SH-SY5Y (cell line): ENCODE measurements around the gene PDGFA.

Experiments used
- GATA2 ChIP-seq: IDR thresholded peaks from 2 replicates; pipeline ENCODE4 v1.6.1; 2011; ENCODE audit warnings: mild to moderate bottlenecking, low read depth, low read length
- GATA3 ChIP-seq: IDR thresholded peaks from 2 replicates; pipeline ENCODE4 v1.6.1; 2011; ENCODE audit warnings: low read depth, mild to moderate bottlenecking, low read length, moderate library complexity

PDGFA gene

DNA sequence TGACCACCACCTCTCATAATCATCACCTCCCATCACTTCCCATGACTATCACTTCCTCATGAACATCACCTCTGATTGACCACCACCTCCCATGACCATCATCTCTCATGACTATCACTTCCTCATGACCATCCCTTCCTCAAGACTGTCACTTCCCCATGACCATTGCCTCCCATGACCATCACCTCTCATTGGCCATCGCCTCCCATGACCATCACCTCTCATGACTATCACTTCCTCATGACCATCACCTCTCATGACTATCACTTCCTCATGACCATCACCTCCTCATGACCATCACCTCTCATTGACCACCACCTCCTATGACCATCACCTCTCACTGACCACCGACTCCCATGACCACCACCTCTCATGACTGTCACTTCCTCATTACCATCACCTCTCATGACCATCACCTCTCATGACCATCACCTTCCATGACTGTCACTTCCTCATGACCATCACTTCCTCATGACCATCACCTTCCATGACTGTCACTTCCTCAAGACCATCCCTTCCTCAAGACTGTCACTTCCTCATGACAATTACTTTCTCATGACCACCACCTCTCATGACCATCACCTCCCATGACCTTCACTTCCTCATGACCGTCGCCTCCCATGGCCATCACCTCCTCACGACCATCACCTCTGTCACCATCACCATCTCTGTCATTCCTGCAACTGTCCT lies 51.6 kb downstream of the PDGFA start:
- TF ChIP-seq GATA2 (no peak), GATA3 (no peak)

DNA sequence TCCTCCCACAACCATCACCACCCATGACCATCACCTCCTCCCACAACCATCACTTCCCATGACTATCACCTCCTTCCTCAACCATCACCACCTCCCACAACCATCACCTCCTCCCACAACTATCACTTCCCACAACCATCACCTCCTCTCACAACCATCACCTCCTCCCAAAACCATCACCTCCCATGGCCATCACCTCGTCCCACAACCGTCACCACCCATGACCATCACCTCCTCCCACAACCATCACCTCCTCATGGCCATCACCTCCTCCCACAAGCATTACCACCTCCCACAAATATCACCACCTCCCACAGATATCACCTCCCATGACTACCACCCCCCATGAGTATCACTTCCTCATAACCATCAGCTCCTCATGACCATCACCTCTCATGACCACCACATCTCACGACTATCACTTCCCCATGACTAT lies 52.2 kb downstream of the PDGFA start:
- TF ChIP-seq GATA3 = no peak
- no peak for TF ChIP-seq GATA2

DNA sequence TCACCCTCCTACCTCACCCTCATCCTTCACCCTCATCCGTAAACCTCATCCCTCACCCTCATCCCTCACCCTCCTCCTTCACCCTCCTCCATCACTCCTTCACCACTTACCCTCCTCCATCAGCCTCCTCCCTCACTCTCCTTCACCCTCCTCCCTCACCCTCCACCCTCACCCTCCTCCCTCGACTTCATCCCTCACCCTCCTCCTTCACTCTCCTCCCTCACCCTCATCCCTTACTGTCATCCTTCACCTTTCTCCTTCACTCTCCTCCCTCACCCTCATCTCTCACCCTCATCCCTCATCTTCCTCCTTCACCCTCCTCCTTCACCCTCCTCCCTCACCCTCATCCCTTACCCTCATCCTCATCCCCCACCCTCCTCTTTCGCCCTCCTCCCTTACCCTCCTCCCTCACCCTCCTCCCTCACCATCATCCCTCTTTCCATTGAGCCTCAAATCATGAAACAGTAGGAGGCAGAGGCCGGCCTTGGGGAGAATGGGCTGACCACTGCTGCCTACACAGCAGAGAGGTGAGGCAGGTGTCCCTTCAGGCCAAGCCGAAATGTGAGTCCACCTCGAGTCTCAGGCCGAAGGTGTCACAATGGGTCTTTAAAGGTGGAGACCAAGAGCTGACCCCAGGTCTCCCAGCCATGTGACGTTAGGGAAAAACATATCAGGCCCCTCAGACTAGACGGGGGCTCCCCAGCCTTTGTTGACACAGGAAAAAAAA lies 53.0 kb downstream of the PDGFA start:
- TF ChIP-seq GATA3 = no peak
- TF ChIP-seq GATA2 = no peak

DNA sequence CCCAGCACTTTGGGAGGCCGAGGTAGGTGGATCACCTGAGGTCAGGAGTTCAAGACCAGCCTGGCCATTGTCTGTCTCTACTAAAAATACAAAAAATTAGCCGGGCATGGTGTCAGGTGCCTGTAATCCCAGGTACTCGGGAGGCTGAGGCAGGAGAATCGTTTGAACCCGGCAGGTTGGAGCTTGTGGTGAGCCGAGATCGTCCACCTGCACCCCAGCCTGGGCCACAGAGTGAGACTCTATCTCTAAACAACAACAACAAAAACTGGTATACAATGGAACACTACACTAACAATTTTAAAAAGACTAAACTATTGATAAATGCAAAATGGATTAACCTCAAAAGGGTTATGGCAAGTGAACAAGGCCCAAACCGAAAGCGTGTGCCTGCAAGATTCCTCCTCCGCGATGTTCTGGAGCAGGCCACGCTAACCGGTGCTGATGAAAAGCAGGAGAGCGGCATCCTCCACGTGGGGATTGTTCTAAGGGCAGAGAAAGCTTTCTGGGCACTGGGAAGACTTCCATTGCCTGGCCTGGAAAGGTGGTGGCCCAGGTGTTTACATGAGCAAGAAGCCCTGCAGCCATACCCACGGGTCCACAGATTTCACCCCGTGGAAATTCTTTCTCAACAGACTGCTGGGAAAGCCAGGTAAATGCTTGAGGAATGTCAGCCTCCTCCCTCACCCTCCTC lies 53.8 kb downstream of the PDGFA start:
- TF ChIP-seq GATA2 (no peak), GATA3 (no peak)

DNA sequence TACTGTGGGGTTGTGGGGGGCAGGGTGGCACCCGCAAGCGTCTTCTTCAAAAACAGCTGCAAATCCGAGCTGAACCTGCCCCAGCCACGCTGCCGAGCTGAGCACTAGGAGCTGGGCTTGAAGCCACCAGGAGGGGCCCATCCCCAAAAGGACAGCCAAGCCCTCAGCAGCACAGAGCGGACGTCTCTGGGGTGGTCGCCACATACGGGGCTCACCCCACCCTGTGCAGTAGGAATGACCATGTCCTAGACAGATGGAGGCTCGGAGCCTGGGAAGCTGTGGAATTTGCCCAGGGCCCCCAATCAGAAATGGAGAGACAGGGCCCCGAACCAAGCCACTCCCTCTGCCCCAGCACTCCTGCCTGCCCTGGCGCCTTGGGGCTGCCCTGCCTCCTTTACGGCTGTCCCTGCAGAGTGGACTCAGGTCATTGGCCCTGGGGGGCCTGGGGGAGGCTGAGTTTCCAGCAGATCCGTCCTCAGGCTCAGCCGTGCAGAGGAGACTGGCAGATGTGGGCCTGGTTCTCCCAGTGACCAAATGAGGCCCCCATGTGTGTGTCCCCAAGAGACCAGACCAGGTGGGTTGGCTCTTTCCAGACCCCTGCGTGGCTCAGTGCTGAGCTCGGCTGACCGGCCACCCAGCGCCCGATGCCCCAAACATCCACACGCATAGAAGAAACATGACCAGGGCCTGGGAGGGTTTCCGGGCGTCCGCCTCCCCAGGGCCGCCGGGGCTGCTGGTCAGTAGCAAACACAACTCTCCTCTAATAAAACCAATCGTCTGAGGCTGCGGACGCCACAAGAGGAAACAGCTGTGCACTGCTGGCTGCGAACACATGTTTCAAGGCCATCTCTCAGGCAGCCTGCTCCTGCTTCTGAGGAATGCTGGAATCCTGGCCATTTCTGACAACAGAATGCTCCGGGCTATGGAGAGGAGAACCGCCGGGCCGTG lies 54.9 kb downstream of the PDGFA start:
- no peak for TF ChIP-seq GATA2
- no peak for TF ChIP-seq GATA3

DNA sequence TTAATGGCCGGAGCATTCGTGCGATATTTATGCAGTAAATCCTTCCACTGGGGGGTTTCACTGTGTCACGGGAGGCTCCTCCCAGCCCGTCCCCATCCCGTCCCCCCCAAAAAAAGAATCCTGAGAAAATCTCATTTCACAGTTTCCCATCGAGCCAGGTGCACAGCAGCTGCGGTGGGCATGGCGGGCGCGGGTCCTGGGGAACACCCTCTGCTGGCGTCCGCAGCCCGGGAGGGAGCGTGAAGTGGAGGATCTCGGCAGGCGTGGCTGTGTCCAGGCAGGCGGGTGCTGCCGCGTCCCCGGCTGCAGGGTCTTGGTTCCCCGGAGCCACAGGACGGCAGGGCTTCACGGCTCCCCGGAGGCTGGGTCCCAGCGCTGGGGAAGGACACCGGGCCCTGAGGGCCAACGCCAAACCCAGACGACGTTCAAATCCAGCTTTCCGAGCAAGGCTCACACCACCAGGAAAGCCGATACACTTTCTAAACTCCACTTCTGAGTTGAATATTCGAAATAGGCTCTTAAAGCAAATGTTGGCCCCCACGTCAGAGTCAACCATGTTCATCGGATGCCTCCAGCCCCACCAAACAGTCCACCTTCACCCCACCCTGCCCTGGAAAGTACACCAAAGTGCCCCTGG lies 55.7 kb downstream of the PDGFA start:
- no peak for TF ChIP-seq GATA2
- no peak for TF ChIP-seq GATA3

DNA sequence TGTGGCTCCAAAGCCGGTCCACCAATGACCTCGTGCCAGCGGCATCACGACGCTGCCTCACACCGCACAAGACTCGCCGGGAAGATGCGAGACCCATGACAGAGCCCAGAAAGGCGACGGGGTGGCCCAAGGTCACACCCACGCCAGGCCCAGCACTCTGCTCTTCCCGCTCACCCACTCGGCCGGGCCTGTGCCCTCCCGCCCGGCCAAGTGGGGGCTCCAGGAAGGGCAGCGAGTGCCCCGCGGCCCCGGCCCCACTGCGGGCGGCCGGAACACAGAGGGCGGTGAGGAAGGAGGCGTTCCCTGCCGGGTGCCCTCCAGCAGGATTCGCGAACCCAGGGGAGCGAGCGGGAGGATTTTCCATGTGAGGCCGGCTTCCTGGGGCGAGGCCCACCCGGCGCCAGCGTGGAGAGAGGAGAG lies 56.3 kb downstream of the PDGFA start:
- TF ChIP-seq GATA3 (no peak), GATA2 (no peak)

DNA sequence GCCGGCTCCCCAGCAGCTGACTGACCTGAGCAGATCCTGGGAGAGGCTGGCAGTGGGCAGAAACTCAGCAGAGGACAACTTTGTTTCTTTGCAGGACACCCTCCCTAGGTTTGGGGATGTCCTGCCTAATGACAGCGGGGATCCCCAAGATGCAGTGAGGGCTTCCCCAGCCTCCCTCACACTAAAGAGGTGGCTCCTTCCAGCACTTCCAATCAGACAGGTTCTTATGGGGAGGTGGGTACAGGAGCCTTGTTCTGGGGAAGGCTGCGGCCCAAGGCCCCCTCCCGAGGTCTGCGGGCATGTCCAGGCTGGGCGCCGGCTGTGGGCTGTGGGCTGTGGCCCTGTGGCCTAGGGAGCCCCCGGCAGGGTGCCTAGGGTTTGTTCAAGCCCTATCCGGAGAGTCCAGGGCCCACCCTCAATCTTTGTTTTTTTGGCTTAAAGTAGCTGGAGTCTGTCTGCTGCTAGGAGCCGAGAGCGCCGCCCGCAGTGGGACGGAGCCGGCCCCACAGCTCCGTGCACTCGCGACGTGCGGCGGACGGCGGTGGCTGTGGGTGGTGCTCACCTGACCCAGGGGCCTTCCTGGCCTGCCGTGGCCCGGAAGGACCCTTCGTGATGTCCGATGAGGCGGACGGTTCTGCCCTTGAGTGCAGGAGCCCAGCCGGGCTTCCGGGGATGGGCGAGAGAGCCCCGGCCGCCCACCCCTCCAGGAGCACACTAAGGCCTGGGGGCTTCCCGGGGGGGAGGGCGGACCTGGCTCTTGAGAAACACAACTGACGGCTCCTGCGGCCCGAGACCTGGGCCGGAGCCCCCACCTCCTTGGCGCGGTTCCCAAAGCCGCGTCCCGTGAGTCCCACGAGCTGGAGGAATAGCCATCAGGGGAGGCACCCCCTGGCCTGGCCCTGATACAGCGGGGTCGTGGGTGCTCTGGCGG lies 57.2 kb downstream of the PDGFA start:
- TF ChIP-seq GATA3 (no peak), GATA2 (no peak)

DNA sequence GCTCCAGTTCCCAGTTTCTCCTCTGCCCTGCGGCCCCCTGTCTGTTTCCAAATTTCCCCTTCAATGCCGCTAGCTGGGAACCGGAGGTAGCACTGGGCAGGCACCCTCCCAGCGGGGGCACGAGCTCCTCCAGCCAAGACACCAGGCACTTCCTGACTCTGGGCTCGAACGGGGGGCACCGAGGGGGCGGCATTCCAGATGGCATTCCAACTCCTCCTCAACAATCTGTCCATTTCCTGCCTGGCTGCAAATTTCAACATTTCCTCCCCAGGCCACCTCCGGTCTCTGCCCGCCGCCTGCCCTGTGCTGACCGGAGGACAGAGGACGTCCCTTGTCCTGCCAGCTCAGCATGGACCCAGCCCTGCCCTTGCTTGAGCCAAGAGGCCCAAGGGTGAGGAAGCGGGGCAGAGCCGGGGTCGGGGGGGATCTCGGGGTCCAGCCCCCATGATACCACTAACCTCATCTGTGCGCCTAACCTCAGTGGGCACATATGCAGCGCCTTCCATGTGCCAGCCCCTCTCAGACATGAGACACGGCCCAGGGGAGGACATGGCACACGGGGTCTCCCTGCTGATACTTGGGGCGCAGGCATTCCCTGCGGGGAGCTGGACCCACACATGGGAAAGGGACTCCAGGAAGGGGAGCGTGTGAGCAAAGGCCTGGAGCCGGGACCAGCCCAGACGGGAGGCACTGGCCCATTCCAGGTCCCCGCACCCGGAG lies 58.0 kb downstream of the PDGFA start:
- TF ChIP-seq GATA2 (no peak), GATA3 (no peak)

DNA sequence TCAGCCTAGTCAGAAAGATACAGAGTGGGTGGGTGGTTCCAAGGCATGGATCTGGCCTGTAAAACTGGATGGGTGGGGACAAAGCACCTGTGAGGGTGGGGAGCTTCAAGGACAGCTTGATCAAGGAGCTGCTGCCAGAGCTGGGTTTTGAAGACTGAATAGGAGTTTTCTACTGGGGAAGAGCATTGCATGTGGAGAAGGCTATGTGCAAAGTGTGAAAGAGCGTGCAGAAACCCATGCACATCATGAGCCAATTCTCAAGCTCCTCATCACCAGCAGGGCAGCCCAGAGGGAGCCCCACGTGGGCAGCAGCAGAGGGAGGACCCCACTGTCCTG lies 58.6 kb downstream of the PDGFA start:
- TF ChIP-seq GATA3 (no peak), GATA2 (no peak)

DNA sequence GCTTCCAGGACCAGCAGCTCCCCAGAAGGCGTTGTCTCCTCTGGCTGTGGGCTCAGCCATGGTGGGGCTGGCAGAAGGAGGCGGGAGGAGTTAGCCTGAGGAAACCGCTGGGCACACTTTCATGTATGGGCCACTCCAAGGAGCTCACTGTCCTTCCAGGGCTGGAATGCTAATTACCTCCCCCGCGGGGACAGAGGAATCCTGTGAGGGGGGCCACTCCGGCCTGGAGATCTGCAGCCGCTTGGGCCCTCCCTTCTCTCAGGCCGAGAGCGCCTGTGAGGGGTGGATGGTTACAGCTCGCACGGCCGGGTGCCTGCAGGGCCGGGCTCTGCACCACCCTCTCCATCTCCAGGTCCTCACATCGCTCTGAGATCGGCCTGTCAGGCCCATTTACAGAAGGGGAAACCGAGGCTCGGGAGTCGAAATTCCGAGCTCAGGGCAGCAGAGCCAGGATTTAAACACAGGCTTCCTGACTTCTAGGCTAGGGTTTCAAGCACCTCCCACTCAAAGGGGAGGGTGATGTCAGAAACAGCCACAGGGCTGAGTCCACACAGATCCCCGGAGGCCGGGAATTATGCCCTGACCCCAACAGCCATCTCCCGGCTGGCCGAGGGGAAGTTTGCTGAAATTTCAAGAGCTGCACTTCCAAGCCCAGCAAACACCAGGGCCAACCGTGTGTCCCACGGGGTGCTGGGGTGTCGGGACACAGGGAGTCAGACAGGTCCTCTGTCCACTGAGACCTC lies 59.1 kb downstream of the PDGFA start:
- TF ChIP-seq GATA3 (no peak), GATA2 (no peak)
